GM23248 (cell line): ENCODE results near the gene SCN4A.

Experiments
- EZH2 ChIP-seq: fragments of 200-600 bp; sonication (generic); IDR thresholded peaks from 2 replicates; pipeline ENCODE4 v1.6.1; 2018; ENCODE audit warnings: antibody characterized with exemption, mild to moderate bottlenecking; ENCODE audit not compliant: insufficient read depth, poor library complexity, severe bottlenecking
- EZH2phosphoT487 ChIP-seq: fragments of 200-600 bp; sonication (generic); IDR thresholded peaks from 2 replicates; pipeline ENCODE4 v1.6.1; 2018; ENCODE audit warnings: antibody characterized with exemption, moderate library complexity, mild to moderate bottlenecking, low read depth; ENCODE audit not compliant: insufficient read depth

DNA sequence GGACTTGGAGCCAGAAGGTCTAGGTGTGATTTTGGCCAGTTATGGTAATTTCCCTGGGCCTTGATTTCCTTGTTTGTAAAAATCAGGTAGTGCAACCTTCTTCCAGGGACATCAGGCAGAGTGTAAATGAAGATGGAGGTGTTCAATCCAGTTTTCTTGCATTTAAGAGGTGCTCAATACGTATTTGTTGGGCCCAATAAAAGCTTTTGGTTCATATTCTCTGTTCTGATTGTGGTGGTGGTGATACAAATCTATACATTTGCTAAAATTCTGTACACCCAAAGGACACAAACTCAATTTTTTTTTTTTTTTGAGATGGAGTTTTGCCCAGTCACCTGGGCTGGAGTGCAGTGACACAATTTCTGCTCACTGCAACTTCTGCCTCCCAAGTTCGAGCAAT lies 46.6 kb downstream of the SCN4A start:
- TF ChIP-seq EZH2, result no peak
- no peak for TF ChIP-seq EZH2phosphoT487
